UCSD-AML1 (cell line): ENCODE results near the gene APOLD1.
"Not testable (repeated sequence)": the region's sequence is repeated elsewhere in the genome, so short reads cannot be mapped to it uniquely, and the experiment has no call there.

Experiments
- DNase-seq: peaks from one replicate; lab custom pipeline; 2025; ENCODE audit not compliant: unreplicated experiment; lab: John Stamatoyannopoulos, UW

Gene APOLD1

DNA sequence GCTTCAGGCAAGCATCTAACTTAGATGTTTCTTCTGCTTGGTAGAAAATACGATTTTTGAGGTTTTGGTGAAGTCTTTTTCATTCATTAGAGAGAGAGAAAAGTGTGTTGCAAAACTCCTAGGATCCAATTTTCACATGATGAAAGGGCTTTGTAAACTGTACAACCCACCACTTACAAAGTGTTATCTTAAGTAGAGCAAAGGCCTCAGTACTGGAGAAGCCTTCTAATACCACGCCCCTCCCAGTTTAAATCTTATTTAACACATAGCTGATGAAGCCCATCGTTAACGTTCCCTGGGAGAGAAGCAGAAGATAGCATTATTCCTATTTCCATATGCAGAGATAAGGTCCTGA lies 869 bp downstream of the APOLD1 start:
- no peak for DNase-seq

DNA sequence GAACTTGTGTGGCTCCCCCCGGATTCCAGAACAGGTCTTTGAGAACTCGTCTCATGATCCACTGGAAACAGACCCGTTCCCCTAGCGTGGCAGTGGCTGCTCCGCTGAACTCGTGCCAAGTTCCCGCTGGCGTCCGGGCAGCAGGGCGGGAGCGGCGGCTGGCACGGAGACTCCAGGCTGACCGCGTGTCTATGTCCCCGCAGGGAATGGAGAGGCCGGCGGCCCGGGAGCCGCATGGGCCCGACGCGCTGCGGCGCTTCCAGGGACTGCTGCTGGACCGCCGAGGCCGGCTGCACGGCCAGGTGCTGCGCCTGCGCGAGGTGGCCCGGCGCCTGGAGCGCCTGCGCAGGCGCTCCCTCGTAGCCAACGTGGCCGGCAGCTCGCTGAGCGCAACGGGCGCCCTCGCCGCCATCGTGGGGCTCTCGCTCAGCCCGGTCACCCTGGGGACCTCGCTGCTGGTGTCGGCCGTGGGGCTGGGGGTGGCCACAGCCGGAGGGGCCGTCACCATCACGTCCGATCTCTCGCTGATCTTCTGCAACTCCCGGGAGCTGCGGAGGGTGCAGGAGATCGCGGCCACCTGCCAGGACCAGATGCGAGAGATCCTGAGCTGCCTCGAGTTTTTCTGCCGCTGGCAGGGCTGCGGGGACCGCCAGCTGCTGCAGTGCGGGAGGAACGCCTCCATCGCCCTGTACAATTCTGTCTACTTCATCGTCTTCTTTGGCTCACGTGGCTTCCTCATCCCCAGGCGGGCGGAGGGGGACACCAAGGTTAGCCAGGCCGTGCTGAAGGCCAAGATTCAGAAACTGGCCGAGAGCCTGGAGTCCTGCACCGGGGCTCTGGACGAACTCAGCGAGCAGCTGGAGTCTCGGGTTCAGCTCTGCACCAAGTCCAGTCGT lies 1.5 kb downstream of the APOLD1 start:
- peak; percentile 85 for DNase-seq

DNA sequence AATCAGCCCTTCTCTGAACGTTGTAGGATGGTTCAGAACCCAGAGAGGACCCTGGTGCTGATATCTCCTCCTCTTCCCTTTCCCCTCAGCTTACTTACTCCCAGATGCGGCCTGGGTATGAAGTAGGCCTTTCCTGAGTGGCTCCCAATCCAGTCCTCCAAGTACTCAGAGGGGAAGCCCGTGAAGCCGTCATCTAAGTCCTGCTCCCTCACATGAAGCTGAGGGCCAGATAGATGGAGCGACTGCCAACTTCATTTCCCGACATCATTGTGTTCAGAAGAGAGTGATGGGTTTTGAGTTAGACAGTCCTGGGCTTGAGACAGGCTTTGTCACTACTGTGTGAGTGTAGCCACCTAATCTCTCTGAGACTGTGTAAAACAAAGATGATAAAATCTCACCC lies 2.7 kb downstream of the APOLD1 start:
- DNase-seq: no peak

DNA sequence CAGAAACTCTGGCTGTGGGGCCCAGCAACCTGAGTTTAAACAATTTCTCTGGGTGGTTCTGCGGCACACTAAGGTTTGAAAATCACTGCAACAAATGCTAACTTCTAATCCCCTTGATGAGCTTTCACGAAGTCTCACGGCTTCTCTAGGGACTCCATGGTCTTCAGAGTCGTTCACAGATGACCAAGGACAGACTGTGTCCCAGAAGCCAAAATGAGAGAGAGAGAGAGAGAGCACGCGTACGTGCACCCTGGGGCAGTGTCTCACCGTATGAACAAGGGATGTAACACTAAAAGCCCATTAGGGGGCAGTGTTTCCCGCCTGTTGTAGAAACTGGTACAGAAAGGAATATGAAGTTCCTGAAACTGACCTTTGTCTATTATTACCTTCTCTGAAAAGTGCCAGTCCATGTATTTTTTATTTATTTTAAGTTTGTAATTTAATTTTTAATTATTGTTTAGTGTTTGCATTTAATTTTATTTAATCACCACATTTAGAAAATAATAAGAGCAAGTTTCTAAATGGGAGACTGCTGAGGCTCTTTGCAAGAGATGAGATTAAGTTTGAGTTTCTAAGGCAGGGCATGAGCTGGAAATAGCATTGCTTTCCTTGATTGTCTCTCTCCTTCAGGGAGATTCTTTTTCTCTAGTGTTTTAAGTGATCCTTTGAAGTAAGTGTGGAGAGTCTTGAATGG lies 3.4 kb downstream of the APOLD1 start:
- peak; percentile 49 for DNase-seq

DNA sequence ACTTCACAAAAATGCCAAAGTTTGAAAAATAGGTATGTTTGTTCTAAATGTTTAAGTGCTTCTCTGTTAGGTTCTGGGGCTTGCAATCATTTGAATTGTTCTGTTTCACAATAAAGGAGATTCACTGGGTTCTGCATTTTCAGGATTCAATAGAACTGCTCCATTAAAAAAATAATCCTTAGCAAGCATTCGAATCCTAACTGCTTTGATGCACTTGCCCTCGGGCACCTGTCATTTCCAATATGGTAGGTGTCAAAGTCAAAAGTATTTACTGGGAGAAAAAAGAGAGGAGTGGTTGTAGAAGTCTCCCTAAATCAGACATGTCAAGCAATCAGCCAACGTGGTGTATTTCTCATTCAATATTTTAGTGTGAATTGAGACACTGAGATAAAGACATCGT lies 5.5 kb downstream of the APOLD1 start:
- no peak for DNase-seq

DNA sequence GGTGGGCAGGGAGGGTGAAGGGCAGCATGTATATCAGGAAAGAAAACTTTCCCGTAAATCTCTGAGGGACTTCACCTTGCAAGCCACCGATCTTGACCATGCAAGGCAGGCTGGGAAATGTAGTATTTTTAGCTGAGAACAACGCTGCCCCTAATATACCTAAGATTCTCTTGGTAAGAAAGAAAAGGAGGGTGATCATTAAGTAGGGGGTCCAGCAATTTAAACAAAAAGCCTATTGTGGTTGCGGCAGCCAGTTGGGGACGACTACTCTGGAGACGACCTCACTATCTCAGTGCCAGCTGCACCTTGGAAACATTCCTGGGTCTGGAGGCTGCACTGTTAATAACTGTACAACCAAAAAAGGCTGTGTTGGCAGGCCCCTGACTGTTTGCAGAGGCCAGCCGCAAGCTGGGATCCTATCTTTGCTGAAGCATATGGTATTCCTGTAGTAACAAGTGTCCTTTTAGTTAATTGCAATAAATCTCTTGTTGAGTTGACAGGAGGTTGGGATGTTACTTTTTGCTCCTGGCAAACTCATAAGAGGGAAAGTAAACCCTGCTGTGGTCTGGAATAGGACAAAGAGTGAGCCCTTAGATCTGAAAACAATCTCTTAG lies 6.4 kb downstream of the APOLD1 start:
- DNase-seq: no peak

DNA sequence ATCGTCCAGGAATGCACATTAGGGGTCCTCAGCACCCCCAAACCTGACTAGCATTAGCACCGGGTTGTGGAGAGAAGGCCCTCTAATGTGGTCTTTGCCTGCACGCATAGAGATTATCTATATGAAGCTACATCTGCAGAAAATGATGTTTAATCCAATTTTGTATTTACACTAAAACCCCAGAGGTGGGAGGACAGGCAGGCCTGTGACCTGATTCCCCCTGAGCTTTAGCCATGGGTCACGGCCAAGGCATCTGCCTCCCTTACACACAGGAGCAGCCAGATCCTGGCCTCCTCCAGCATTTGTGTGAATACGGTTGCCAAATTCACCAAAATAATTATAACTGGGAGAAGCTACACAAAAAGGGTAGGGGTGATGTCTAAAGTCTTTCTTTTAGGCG lies 7.0 kb downstream of the APOLD1 start:
- no peak for DNase-seq

DNA sequence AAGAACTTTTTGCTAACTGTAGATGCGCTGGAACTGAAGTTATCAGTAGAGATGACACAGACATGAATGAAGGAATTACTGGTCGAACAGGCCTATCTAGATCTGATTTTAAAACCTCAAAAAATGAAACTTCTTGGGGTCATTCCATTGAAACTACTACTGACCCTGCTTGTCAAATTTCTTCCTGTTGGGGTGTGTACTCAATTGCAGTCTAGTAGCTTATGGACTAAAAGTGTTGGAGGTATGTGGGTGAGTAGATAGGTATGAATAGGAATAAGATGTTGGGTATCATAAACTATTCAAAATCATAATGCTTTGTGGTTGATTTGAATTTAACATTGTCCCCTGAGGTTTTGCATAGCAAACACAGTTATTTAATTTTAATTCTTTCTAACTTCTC lies 9.2 kb downstream of the APOLD1 start:
- DNase-seq: no peak

DNA sequence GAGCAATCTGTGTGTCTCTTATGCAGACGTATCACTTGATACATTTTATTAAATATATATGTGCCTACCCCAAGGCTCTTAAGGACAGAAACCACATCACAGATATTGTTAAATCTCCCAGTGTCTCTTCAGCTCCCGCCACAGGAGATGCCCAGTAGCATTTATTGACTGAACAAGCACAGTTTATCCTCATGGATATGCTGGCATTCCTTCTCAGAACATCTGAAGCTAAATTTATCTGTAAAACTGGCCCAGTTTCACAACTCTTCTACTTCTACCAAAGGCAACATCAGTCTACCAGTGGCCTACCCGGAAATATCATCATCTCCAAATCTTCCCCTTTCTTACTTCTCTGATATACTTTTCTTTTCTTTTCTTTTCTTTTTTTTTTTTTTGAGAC lies 10.7 kb downstream of the APOLD1 start:
- DNase-seq: no peak

DNA sequence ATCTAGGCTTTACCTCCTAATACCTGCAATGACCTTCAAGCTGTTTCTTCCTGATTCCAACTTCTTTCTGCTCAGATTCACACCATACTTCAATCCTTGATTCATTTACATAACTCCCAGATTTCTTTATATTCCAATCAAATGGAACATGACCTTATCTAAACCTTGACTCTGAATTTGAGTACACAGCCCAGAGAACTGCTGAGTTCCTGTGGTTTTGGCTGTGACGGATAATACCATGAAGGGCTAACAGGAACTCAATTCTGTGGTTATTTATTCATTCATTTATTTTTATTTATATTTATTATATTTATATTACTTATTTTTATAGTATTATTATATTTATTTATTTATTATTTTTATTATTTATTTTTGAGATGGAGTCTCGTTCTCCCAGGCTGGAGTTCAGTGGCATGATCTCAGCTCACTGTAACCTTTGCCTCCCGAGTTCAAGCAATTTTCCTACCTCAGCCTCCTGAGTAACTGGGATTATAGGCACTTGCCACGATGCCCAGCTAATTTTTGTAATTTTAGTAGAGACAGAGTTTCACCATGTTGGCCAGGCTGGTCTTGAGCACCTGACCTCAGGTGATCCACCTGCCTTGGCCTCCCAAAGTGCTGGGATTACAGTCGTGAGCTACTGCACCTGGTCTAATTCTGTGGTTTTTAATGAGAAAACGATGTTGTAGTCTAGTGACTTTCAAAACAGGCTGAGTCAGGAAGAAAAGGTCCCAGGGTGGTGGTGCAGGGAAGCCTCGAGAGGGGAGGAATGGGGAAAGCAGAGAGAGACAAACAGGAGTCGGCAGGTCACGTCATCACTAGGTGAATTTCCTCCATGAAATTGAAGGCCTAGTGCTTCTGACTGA lies 11.7 kb downstream of the APOLD1 start:
- DNase-seq: no peak

DNA sequence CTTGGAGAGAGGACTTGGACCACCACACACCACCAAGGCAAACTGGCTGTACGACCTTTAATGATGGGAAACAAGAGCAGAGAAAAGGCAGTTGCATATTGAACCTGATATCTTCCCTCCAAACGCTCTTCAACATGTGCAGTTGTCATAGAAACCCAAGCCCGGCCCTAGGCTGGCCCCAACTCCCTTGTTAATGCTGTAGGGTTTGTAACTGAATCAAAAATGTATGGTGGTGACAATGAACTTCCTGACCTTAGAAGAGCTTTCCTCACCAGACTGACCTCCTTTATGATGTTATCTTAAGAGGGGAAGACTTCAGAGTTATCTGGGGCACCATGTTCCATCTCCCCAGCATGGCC lies 12.3 kb downstream of the APOLD1 start:
- no peak for DNase-seq

DNA sequence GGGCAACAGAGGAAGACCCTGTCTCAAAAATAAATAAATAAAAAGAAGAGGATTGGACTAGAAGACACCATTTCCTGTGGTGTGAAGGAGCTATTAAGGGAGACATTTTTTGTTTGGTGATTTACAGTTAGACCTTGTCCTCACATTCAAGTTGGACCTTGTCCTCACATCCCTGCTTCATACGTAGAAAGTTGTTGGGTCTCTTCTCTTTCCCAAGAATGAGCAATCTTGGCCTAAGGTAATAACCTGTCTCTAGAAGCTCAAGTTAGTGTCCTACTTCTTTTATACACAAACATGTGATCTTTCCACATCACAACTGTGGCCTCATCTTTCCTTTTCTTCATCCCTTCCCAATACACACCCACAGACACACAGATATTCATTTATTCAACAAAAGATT lies 13.0 kb downstream of the APOLD1 start:
- DNase-seq: no peak

DNA sequence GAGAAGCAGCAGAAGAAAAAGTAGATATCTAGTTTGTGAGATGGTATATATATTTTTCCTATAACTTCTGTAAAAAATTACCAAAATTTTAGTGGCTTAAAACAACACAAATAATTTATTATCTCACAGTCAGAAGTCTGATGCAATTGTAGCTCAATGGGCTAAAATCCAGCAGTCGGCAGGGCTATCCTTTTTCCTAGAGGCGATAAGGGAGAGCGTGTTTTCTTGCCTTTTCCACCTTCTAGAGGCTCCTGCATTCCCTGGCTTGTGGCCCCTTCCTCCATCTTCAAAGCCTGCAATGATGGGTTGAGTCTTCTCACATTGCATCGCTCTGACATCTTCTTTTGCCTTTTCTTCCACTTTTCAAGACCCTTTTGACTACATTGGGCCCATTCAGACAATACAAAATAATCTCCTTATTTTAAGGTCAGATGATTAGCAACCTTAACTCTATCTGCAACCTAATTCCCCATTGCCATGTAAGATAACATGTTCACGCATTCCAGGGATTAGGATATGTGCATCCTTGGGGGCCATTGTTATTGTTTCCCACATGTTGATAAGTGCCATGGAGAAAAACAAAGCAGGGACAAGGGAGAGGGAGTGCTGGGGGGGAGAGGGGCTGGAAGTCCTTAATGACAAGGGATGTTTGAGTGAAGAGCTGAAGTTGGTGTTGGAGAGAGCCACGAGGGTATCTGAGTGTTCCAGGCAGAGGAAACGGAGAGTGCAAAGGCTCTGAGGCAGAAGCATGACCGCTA lies 13.9 kb downstream of the APOLD1 start:
- no peak for DNase-seq

DNA sequence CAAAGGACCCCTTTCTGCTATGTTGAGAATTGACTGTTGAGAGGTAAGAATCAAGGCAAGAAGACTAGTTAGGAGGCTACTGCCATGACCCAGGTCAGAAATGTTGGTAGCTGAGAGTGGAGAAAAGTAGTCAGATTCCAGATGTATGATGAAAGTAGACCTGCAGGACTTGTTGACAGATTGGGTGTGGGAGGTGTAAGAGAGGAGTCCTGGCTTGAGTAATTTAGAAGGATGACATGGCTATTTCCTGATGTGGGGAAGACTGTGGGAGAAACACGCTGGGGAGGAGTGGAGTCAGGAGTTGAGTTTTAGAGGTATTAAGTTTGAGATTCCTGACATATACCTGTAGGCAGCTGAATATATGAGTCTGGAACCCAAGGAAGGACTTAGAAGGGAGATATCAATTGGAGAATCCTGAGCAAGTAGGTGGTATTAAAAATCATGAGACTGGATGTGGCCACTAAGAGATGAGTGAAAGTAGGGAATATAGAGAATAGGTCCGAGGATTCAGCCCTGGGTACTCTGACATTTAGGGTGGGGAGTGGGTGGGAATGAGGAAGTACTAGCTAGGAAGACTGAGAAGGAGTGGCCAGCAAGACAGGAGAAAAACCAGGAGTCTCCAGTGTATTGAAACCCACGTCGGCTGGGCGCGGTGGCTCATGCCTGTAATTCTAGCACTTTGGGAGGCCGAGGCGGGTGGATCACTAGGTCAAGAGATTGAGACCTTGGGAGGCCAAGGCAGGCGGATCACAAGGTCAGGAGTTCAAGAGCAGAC lies 15.1 kb downstream of the APOLD1 start:
- no peak for DNase-seq

DNA sequence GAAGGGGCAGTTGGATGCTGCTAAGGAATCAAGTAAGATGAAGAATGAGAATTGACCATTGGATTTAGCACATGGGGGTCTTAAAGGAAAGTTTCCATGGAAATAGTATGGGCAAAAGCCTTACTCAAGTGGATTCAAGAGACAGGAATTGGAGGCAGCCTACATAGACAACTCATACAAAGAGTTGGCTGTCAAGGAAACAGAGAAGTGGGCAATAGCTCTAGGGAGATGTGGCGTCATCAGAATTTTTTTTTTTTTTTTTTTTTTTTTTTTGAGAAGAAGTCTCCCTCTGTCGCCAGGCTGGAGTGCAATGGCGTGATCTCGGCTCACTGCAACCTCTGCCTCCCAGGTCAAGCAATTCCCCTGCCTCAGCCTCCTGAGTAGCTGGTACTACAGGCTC lies 16.2 kb downstream of the APOLD1 start:
- DNase-seq: not testable (repeated sequence)

DNA sequence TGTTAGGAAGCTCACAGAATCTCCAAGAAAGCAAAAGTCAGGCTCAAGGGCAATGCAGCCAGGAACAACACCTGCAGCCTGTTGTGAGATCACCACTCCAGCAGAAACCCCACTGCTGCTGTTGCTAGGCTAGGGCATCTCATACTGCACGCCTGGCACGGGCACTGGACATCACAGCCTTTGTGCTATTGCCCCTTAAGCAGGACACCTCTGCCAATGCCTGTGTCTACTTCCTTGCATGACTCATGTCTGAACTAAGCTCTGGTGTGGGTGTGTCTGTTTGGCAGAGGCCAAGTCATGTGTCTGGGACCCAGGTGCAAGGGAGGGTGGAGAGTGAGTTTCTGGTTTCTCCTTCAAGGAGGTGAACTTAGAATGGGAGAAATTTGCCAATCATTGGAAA lies 17.7 kb downstream of the APOLD1 start:
- peak; percentile 17 for DNase-seq

DNA sequence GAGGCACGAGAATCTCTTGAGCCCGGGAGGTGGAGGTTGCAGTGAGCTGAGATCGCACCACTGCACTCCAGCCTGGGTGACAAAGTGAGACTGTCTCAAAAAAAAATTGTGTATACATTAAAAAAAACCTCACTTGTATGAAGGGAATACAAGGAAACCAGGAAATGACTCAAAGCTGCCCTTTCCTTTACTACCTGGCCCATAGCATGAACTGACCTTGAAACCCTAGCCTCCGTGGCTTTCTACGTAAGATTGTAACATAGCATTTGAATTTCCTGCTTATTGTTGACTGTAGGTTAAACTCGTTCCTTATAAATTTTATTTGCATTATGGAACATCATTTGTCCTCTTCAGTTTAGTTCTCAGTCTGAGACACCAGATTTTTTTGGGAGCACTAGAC lies 18.6 kb downstream of the APOLD1 start:
- DNase-seq: no peak

DNA sequence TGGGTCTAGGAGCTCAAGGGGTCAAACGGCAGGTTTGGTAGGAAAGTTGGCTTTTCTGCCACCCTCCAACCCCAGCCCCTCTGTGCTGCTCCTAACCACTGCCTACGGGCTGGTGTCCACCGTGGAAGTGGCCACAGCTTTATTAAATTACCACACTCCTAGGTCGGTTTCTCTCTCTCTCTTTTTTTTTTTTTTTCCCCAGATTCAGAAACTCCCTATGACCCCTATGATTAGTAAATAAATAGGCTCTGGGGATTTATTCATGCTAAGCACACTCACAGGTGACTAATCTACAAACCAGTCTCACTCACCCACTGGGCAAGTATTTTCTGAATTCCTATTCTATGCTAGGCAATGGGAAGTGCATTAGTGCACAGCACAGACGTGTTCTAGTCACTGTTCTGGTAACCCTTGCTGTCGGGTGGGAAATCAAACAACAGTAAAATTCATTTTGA lies 19.0 kb downstream of the APOLD1 start:
- DNase-seq: no peak

DNA sequence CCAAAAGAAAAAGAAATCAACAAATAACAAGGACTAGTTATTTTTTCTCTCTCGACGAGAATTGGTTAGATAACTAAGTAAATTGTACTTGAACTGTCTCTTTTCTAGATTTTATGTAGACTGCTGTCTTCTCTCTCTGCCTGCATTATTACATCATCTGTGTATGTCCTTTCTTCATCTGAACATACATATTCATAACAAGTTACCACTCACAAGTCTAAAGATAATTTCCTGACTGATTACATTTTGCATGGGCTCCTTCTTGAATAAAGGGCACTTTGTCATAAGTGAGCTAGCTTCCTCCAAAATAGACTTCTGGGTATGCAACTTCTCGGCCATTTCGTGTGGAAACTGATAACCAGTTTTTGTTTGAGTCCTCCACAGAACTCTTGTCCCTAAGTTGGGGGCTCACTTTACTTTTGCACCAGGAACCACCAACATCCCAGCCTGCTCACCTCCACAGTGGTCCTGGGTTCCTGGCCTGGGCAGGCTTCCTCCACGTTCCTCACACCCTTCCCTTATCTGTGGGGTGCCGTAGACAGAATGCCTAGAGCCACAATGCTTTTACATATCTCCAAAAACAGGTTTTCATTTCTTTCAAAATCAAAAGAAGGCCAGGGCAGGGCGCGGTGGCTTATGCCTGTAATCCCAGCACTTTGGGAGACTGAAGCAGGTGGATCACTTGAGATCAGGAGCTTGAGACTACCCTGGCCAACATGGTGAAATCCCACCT lies 21.5 kb downstream of the APOLD1 start:
- no peak for DNase-seq
